ENCODE results near the gene PDE7B.

The PDE7B gene

DNA sequence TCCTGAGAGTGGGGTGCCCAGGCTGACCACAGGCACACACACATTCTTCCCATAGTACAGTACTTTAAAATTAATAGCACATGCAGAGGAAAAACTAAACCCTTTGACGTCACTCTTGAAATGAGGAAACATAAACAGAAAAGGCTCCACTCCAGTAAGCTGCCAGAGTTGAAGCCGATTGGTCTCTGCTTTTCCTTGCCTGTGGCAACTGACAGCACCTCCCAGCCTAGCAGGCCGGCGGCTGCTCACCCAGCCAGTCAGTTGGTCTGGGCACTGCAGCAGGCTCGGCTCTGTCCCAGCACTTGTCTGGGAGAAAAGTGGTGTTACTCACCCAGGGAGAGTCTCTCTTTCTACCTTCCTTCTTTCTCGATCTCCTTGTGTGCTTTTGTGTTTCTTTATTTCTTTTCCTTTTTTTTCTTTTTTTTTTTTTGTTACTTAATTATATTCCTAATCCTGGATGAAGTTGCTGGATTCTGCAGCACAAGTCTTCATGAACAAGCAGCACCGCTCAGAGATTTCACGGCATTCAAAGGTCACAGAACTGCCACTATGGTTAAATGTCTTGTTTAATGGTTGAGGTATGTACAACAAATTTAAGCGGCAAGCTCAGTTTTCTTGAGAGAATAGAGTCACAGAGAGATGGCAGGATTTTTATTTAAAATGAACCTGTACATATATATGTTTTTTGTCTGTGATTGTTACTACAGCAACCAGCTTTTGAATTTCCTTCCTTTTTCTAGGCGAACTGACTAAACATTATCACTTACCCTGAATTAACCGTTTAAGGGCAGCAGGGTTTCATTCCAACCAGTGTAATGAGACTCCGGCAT lies at the start of gene PDE7B:
TSS of gene PDE7B (plus strand) at position 260 of the 830 bp plus-strand sequence.
- Histone ChIP-seq H3K36me3 (ENCODE audit: control insufficient read depth, insufficient read depth, low read length) (no peaks in the 10 kb centered on the region), H3K27me3 (ENCODE audit: control insufficient read depth, insufficient read depth, low read length) (no peaks in the 10 kb centered on the region), H3K4me3 (ENCODE audit: low read depth, low read length) (no peak within 1 kb of the TSS; the same call in 1 of the 2 replicates), H3K9ac (ENCODE audit: low read depth, low read length) (no peak within 1 kb of the TSS), H3K9me3 (ENCODE audit: control insufficient read depth, insufficient read depth, low read length) (no peaks in the 10 kb centered on the region), H3K27ac (ENCODE audit: low read depth, low read length) (no peak within 1 kb of the TSS), H3K4me1 (ENCODE audit: control insufficient read depth, insufficient read depth, low read length) (peaks cover 12% of the 10 kb centered on the region; the same call in 1 of the 2 replicates)

DNA sequence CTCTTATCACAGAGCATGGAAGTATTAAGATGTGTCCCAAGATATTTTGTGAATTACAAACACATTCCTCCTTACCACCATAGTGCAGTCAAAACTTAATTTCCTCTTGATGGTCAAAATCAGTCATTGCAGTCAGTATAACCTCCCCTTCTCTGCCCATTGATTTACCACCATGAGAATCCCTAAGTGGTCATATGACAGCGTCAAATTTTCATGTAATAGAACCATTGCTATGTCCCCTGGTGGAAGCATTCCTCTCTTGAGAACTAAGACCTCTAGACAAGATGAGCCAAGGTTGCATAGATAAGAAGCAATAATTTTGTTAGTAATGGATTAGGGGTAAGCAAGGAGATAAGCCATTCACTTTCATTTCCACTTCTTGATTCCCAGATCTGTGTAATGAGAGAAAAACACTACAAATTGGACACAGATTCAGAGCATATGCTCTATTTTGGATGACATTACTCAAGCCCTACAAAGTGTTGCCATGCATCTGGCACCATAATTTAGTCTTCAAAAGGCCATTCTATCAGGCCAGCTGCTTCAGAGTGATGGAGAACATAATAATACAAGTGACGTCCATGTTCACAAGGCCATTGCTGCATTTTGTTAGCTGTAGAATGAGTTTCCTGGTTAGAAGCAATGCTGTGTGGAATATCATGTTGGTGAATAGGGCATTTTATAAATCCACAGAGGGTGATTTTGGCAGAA lies 49.6 kb upstream of the PDE7B start:
- H3K4me3 ChIP-seq (ENCODE audit: low read depth, low read length), result no peak overlapping the region
- H3K27me3 ChIP-seq (ENCODE audit: control insufficient read depth, insufficient read depth, low read length), result no peaks in the 10 kb centered on the region
- H3K27ac ChIP-seq (ENCODE audit: low read depth, low read length), result no peak overlapping the region
- H3K9me3 ChIP-seq (ENCODE audit: control insufficient read depth, insufficient read depth, low read length), result no peaks in the 10 kb centered on the region
- no peaks in the 10 kb centered on the region for H3K36me3 ChIP-seq (ENCODE audit: control insufficient read depth, insufficient read depth, low read length)
- H3K4me1 ChIP-seq (ENCODE audit: control insufficient read depth, insufficient read depth, low read length), result peaks cover 9% of the 10 kb centered on the region
- no peak overlapping the region for H3K9ac ChIP-seq (ENCODE audit: low read depth, low read length)

DNA sequence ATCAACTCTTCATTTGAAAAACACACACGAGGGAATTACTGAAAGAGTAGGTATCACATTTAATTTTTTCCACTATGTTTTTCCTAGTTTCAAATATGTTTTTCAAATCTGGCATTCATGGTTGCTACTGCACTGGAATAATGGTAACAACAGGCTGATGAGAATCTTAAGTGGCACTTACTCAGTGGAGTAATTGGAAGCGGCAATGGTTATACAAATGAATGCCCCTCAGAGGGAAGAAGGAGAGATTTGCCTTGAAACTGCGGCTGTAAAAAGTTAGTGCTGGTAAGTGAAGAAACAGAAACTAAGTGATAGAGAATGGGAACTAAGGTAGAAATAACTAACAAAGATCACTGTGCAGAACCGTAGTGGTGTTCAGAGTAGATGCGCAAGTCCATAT lies 41.0 kb upstream of the PDE7B start:
- Histone ChIP-seq H3K9ac (ENCODE audit: low read depth, low read length) (no peak overlapping the region), H3K36me3 (ENCODE audit: control insufficient read depth, insufficient read depth, low read length) (no peaks in the 10 kb centered on the region), H3K27ac (ENCODE audit: low read depth, low read length) (no peak overlapping the region), H3K9me3 (ENCODE audit: control insufficient read depth, insufficient read depth, low read length) (no peaks in the 10 kb centered on the region), H3K27me3 (ENCODE audit: control insufficient read depth, insufficient read depth, low read length) (no peaks in the 10 kb centered on the region), H3K4me3 (ENCODE audit: low read depth, low read length) (no peak overlapping the region), H3K4me1 (ENCODE audit: control insufficient read depth, insufficient read depth, low read length) (peaks cover 8% of the 10 kb centered on the region)

DNA sequence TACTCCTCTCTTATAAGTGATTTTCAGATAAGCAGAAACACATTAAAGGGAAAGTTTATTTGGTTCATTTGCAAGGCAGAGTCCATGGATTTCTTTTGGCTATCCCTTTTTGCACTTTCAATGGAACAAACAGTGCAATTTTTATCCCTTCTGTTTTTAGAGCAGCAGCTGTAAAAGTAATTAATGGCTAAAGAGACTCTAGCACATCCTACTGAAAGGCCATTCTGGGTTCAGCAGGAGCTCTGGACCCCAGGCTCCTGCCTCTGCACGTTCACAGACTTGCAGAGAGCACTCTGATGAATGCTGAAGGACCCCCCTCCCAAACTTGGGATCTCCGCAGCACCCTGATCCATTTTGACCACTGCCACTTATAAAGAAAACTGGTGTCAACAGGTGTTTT lies 40.3 kb upstream of the PDE7B start:
- H3K27me3 ChIP-seq (ENCODE audit: control insufficient read depth, insufficient read depth, low read length), result no peaks in the 10 kb centered on the region
- H3K9me3 ChIP-seq (ENCODE audit: control insufficient read depth, insufficient read depth, low read length), result no peaks in the 10 kb centered on the region
- no peak overlapping the region for H3K27ac ChIP-seq (ENCODE audit: low read depth, low read length)
- no peak overlapping the region for H3K4me3 ChIP-seq (ENCODE audit: low read depth, low read length)
- H3K36me3 ChIP-seq (ENCODE audit: control insufficient read depth, insufficient read depth, low read length), result no peaks in the 10 kb centered on the region
- no peak overlapping the region for H3K9ac ChIP-seq (ENCODE audit: low read depth, low read length)
- H3K4me1 ChIP-seq (ENCODE audit: control insufficient read depth, insufficient read depth, low read length), result peaks cover 15% of the 10 kb centered on the region

DNA sequence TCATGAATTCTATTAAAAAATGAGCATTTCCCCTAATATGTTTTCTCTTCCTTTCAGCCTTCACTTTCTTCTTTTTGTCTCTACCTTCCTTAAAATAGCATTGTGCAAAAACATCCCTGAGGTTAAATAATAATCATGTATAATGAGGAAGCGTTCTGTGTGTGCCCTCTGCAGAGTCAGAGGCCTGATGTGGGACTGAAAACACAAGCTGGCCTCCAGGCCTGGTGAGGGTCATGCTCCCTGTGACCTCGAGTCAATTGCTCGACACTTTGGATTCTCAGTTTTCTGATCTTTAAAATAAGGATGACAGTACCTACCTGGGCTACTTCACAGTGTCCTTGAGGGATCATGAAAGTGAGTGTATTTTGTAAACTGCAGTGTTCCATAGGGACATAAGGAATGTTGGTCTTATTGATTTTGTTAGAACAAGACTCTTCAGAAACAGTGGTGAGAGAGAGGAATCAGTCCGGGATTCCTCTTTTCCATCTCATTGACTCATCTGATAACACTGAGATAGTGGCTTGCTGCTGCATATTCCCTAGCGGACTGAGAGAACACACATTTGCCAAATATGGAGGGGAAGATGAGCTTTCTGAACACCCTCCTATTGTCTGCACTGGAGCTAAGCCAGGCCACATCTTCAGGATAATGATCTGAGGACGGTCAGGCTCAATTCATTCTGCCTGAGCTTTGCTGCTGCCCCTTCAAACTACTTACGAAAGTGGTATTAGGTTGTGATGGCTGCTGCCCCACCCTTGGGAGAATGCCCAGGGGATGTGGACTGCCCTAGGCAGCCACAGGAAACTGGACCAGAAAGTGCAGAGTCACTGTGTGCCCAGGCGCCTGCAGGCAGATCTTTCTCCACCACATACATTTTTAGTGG lies 39.6 kb upstream of the PDE7B start:
- H3K4me3 ChIP-seq (ENCODE audit: low read depth, low read length), result no peak overlapping the region
- H3K9me3 ChIP-seq (ENCODE audit: control insufficient read depth, insufficient read depth, low read length), result no peaks in the 10 kb centered on the region
- H3K36me3 ChIP-seq (ENCODE audit: control insufficient read depth, insufficient read depth, low read length), result no peaks in the 10 kb centered on the region
- no peaks in the 10 kb centered on the region for H3K27me3 ChIP-seq (ENCODE audit: control insufficient read depth, insufficient read depth, low read length)
- no peak overlapping the region for H3K9ac ChIP-seq (ENCODE audit: low read depth, low read length)
- H3K4me1 ChIP-seq (ENCODE audit: control insufficient read depth, insufficient read depth, low read length), result peaks cover 17% of the 10 kb centered on the region
- H3K27ac ChIP-seq (ENCODE audit: low read depth, low read length), result no peak overlapping the region

DNA sequence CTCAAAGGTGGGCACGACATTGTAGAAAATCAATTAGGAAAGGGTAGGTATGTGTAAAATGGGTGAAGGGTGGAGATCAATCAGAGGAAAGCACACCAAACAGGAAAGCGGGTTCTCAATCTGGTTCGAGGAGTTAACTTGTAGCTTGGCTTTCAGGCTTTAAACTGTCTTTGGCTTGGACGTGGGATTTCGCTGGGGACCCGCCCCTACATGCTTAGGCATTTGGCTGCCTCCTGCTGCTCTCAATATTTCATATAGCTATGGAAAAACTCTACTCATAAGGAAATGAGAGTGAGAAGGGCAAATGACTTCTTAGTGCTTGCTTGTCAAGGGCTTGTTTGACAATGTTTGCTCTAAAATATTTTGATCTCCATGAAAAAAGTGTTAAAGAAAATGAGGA lies 38.1 kb upstream of the PDE7B start:
- H3K4me3 ChIP-seq (ENCODE audit: low read depth, low read length), result no peak overlapping the region
- no peaks in the 10 kb centered on the region for H3K9me3 ChIP-seq (ENCODE audit: control insufficient read depth, insufficient read depth, low read length)
- H3K27ac ChIP-seq (ENCODE audit: low read depth, low read length), result no peak overlapping the region
- H3K4me1 ChIP-seq (ENCODE audit: control insufficient read depth, insufficient read depth, low read length), result peaks cover 17% of the 10 kb centered on the region
- H3K27me3 ChIP-seq (ENCODE audit: control insufficient read depth, insufficient read depth, low read length), result no peaks in the 10 kb centered on the region
- H3K9ac ChIP-seq (ENCODE audit: low read depth, low read length), result no peak overlapping the region
- H3K36me3 ChIP-seq (ENCODE audit: control insufficient read depth, insufficient read depth, low read length), result no peaks in the 10 kb centered on the region

DNA sequence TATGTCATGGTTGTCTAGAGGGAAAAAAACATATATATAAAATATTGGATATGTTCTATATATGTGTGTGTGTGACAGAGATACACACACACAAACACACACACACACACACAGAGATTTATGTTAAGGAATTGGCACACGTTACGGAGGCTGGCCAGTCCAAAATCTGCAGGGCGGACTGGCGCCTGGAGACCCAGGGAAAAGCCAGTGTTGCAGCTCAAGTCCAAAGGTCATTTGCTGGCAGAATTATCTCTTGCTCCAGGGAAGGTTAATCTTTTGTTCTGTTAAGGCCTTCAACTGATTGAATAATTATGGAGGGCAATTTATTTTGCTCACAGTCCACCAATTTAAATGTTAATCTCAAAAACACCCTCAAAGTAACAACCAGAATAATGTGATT lies 37.5 kb upstream of the PDE7B start:
- Histone ChIP-seq H3K9me3 (ENCODE audit: control insufficient read depth, insufficient read depth, low read length) (no peaks in the 10 kb centered on the region), H3K4me1 (ENCODE audit: control insufficient read depth, insufficient read depth, low read length) (peaks cover 17% of the 10 kb centered on the region)

DNA sequence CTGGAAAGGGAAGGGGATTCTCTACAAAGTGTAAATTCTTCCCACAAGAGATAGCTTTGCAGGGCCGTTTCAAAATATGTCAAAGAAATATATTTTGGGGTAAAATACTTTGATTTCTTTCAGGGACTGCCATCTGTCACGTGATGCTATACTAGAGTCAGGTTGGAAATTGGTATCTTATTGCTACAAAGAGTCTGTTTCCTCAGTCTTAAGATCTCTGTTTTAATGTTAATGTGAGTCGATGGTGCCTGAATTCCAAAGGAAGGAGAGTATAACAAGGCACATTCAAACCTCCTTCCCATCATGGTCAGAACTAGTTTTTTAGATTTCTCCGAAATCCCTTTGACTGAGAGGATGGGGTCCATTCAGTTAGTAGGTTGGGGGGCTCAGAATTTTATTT lies 36.3 kb upstream of the PDE7B start:
- H3K4me1 ChIP-seq (ENCODE audit: control insufficient read depth, insufficient read depth, low read length), result peaks cover 17% of the 10 kb centered on the region
- H3K4me3 ChIP-seq (ENCODE audit: low read depth, low read length), result no peak overlapping the region
- H3K9me3 ChIP-seq (ENCODE audit: control insufficient read depth, insufficient read depth, low read length), result no peaks in the 10 kb centered on the region
- no peak overlapping the region for H3K27ac ChIP-seq (ENCODE audit: low read depth, low read length)
- no peaks in the 10 kb centered on the region for H3K36me3 ChIP-seq (ENCODE audit: control insufficient read depth, insufficient read depth, low read length)
- no peak overlapping the region for H3K9ac ChIP-seq (ENCODE audit: low read depth, low read length)
- H3K27me3 ChIP-seq (ENCODE audit: control insufficient read depth, insufficient read depth, low read length), result no peaks in the 10 kb centered on the region

More for the DNA sequence above, 37.5 kb upstream of the PDE7B start:
- H3K9ac ChIP-seq (ENCODE audit: low read depth, low read length), result no peak overlapping the region
- no peak overlapping the region for H3K27ac ChIP-seq (ENCODE audit: low read depth, low read length)
- H3K27me3 ChIP-seq (ENCODE audit: control insufficient read depth, insufficient read depth, low read length), result no peaks in the 10 kb centered on the region
- H3K36me3 ChIP-seq (ENCODE audit: control insufficient read depth, insufficient read depth, low read length), result no peaks in the 10 kb centered on the region
- H3K4me3 ChIP-seq (ENCODE audit: low read depth, low read length), result no peak overlapping the region

DNA sequence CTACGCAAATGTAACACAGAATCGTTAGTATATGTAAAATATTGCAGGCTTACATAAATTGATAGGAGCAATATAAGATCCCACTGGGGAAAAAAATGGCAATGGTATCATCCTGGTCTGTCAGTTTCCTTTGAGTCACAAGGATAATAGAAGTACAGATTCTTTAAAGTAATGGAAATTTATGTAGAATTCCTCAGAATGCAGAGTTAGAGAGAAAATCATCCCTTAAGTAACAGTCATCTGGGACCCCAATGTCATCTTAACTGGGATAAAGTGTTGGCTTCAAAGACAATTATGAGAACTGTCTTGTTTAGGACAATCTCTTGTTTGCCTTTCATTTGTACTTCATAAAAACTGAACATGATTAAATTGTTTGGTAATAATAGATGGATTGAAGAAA lies 34.5 kb upstream of the PDE7B start:
- Histone ChIP-seq H3K27ac (ENCODE audit: low read depth, low read length) (no peak overlapping the region), H3K27me3 (ENCODE audit: control insufficient read depth, insufficient read depth, low read length) (no peaks in the 10 kb centered on the region), H3K4me3 (ENCODE audit: low read depth, low read length) (no peak overlapping the region)

DNA sequence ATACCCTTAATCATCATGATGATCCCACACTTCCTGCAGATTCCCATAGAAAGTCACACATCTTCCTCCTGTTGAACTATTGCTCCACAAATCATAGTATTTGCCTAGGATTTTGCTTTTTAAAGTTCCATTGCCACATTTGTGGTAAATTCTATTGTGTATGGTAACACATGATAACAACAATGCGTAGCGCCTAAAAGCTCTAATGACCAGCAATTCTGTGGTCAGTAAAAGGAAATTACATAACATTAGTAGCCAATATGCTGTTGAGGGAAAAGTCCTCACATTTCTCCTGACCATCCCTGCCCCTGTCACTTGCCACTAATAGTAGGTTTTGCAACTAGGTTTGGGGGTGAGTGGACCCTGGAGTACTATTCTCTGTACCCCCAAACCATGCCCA lies 31.8 kb upstream of the PDE7B start:
- Histone ChIP-seq H3K36me3 (ENCODE audit: control insufficient read depth, insufficient read depth, low read length) (no peaks in the 10 kb centered on the region), H3K27ac (ENCODE audit: low read depth, low read length) (no peak overlapping the region), H3K9ac (ENCODE audit: low read depth, low read length) (no peak overlapping the region), H3K27me3 (ENCODE audit: control insufficient read depth, insufficient read depth, low read length) (no peaks in the 10 kb centered on the region), H3K9me3 (ENCODE audit: control insufficient read depth, insufficient read depth, low read length) (no peaks in the 10 kb centered on the region), H3K4me1 (ENCODE audit: control insufficient read depth, insufficient read depth, low read length) (peaks cover 15% of the 10 kb centered on the region), H3K4me3 (ENCODE audit: low read depth, low read length) (no peak overlapping the region)

More for the DNA sequence above, 34.5 kb upstream of the PDE7B start:
- Histone ChIP-seq H3K36me3 (ENCODE audit: control insufficient read depth, insufficient read depth, low read length) (no peaks in the 10 kb centered on the region), H3K9ac (ENCODE audit: low read depth, low read length) (no peak overlapping the region), H3K4me1 (ENCODE audit: control insufficient read depth, insufficient read depth, low read length) (peaks cover 17% of the 10 kb centered on the region), H3K9me3 (ENCODE audit: control insufficient read depth, insufficient read depth, low read length) (no peaks in the 10 kb centered on the region)

All from HUES48 (cell line).